Activated naive CD4-positive, alpha-beta T cell treated with anti-CD3 and anti-CD28 coated beads for 36 hours (primary cell): ENCODE data around the gene RASGRP4. TPM values are rescaled to one million over a fixed set of nuclear protein-coding genes. Genes with fewer than 3 reads are reported as not detected.
"Not testable (repeated sequence)": the region's sequence is repeated elsewhere in the genome, so short reads cannot be mapped to it uniquely, and the experiment has no call there.

ENCODE experiments used
- CTCF ChIA-PET: fragments of 350-600 bp; sonication (Branson Sonifier 250); formaldehyde crosslinking; loops from one replicate; lab custom pipeline; 2021; ENCODE audit warnings: antibody characterized with exemption; lab: Charles Lee
- DNase-seq: peaks from one replicate; pipeline ENCODE4 v3.0.0-alpha.2; 2020
- H3K27ac Mint-ChIP-seq: one replicate; pipeline ENCODE4 v1.8.0; 2021; ENCODE audit warnings: mild to moderate bottlenecking, mixed read lengths
- H3K27me3 Mint-ChIP-seq: one replicate; pipeline ENCODE4 v1.8.0; 2021; ENCODE audit warnings: low read depth, mixed read lengths
- H3K36me3 Mint-ChIP-seq: one replicate; pipeline ENCODE4 v1.8.0; 2021; ENCODE audit warnings: low read depth, mixed read lengths
- H3K4me1 Mint-ChIP-seq: one replicate; pipeline ENCODE4 v1.8.0; 2021; ENCODE audit warnings: low read depth, mixed read lengths
- H3K4me3 Mint-ChIP-seq: one replicate; pipeline ENCODE4 v1.8.0; 2021; ENCODE audit warnings: mild to moderate bottlenecking, moderate library complexity, mixed read lengths
- H3K9me3 Mint-ChIP-seq: one replicate; pipeline ENCODE4 v1.8.0; 2021; ENCODE audit warnings: mixed read lengths
- intact Hi-C: fragments of 100-400 bp; cut with micrococcal nuclease; formaldehyde crosslinking; loops from one replicate; pipeline ENCODE4 v1.15.1; 2023
- total RNA-seq, 2 experiments: library from RNA; stranded (reverse); gene quantifications; one replicate each; pipeline ENCODE4 v1.2.3, GENCODE V29; 2021

The RASGRP4 gene
- total RNA-seq, 2 experiments from 2014 or later: 0.30 to 0.41 TPM

DNA sequence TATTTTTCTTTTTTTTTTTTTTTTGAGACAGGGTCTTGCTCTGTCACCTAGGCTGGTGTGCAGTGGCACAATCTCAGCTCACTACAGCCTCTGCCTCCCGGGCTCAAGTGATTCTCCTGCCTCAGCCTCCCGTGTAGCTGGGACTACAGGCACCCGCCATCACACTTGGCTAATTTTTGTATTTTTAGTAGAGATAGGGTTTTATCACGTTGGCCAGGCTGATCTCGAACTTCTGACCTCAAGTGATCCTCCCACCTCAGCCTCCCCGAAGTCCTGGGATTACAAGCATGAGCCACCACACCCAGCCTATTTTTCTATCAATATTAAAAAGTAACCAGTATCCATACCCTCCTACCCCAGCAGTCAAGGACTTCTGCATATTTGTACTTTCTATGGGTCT is 15.6 kb downstream of the RASGRP4 start:
- H3K4me1 Mint-ChIP-seq, CTCF ChIA-PET, DNase-seq, H3K4me3 Mint-ChIP-seq, H3K27ac Mint-ChIP-seq, H3K9me3 Mint-ChIP-seq, intact Hi-C loops, H3K27me3 Mint-ChIP-seq: not testable (repeated sequence)
- peaks cover 11% of the 10 kb centered on the region for H3K36me3 Mint-ChIP-seq

DNA sequence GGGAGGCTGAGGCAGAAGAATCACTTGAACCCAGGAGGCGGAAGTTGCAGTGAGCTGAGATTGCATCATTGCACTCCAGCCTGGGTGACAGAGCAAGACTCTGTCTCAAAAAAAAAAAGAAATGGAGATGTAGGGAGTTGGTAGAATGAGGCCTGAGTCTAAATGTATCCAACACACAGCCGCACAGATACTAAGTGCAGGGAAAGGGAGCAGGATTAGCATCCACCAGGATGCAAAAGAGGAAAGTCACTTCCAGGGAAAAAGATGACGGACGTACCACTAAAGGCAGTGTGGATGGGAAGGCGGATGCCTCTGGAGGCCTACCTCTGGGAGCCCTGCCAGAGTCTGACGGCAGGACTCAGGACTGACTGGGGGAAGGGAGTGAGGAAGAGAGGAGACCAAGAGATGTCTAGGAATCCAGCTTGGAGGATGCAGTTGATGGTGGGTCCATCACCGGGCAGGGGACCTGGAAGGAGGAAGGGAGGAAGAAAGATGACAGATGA is 16.3 kb downstream of the RASGRP4 start:
- Mint-ChIP-seq H3K9me3 (no peaks in the 10 kb centered on the region), H3K27ac (no peak overlapping the region), H3K4me1 (peaks cover 3% of the 10 kb centered on the region), H3K36me3 (peaks cover 15% of the 10 kb centered on the region), H3K4me3 (no peak overlapping the region), H3K27me3 (no peaks in the 10 kb centered on the region)
- intact Hi-C loops: loop anchor here (10.0 kb wide), 1 partner anchor 425 kb away; the partner anchor contains the start of gene ECH1
- CTCF ChIA-PET: no interaction called here
- no peak for DNase-seq

DNA sequence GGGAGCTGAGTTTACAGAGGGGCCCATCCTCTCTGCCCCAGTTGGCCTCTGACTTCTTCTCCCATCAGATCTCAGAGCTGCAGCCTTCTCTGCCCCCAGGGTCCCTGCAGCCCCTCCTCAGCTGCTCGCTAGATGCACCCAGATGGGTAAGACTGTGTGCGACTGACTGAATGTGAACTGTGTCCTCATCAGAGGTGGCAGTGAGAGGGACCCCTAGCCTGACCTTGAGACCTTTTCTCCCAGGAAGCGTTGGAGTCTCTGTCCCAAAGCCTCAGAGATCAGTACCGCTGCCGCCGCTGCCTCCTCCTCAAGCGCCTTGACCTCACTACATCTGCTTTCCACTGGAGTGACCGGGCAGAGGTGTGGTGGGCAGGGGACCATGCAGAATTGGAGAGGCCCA is 20.7 kb downstream of the RASGRP4 start:
- H3K9me3 Mint-ChIP-seq: no peaks in the 10 kb centered on the region
- peaks cover 15% of the 10 kb centered on the region for H3K4me1 Mint-ChIP-seq
- intact Hi-C loops: loop anchor here (10.0 kb wide), 1 partner anchor 430 kb away; the partner anchor contains the start of gene ECH1
- peak overlapping the region; percentile 61 for H3K27ac Mint-ChIP-seq
- CTCF ChIA-PET: interaction anchor here (1.3 kb wide), 1 partner anchor 232 kb away, joined by 4 read pairs; no protein-coding TSS in a partner anchor
- DNase-seq: no peak
- peak overlapping the region; percentile 32 for H3K4me3 Mint-ChIP-seq
- peaks cover 15% of the 10 kb centered on the region for H3K36me3 Mint-ChIP-seq
- H3K27me3 Mint-ChIP-seq: no peaks in the 10 kb centered on the region

DNA sequence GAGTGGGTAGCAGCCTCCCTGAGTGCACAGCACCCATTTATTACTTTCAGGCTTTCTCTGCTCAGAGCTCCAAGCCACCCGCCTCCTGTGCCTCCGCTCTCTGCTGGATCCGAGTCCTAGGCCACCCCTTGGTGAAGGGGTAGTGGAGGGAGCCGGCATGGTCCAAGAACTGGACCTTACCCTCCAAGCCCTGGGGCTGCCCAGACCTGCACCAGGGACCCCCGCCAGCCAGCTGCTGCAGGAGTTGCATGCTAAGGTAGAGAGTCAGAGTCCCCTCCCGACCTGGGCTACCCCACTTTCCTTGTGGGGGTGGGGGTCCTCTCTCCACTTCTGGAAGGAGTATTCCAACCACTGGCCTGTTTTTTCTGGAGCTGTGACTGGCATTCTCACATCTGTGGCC is 21.2 kb downstream of the RASGRP4 start:
- Mint-ChIP-seq H3K36me3 (peaks cover 14% of the 10 kb centered on the region), H3K4me3 (peak overlapping the region; percentile 90), H3K9me3 (no peaks in the 10 kb centered on the region), H3K27ac (no peak overlapping the region), H3K27me3 (no peaks in the 10 kb centered on the region), H3K4me1 (peaks cover 15% of the 10 kb centered on the region)
- CTCF ChIA-PET: interaction anchor here (1.3 kb wide), 1 partner anchor 232 kb away, joined by 4 read pairs; no protein-coding TSS in a partner anchor
- intact Hi-C loops: loop anchor here (10.0 kb wide), 1 partner anchor 430 kb away; the partner anchor contains the start of gene ECH1
- DNase-seq: no peak

DNA sequence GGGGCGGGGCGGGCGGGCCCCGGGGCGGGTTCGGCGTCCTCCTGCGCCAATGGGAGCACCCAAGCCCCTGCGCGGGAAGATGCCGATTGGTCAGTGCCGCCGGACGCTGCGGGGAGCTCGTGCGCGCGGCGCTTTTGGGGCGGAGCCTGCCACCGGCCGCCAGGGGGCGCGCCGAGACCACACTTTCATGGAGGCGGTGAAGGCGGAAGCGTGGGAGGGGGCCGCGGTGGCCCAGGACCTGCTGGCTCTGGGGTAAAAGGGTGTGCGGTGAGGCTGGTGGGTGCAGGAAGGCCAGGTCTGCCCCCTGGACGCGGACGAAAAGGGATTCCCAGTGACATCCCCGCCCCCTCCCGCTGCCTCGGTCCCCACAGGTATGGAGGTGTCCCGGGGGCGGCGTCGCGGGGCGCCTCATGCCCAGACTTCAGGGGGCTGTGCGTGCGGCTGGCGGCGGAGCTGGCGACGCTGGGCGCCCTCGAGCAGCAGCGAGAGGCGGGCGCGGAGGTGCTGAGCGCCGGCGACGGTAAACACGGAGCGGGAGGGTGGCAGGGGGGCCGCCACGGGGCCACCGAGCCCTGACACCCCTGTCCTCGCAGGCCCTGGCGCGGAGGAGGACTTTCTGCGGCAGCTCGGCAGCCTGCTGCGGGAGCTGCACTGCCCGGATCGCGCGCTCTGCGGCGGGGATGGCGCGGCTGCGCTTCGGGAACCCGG is 22.9 kb downstream of the RASGRP4 start, which contains the start of gene FAM98C:
Gene FAM98C, plus strand, starts transcription at position 127 of the 708 bp plus-strand sequence. Its CDS starts 61 bp downstream, at position 188.
- intact Hi-C loops: loop anchor here (1.0 to 10.0 kb wide), 10 partner anchors 24 to 528 kb away; partner anchors contain the start of genes ECH1, MRPS12, PSMD8 and RASGRP4
- peaks cover 11% of the 10 kb centered on the region for H3K36me3 Mint-ChIP-seq
- H3K4me1 Mint-ChIP-seq: peaks cover 15% of the 10 kb centered on the region
- no peaks in the 10 kb centered on the region for H3K27me3 Mint-ChIP-seq
- no peaks in the 10 kb centered on the region for H3K9me3 Mint-ChIP-seq
- H3K4me3 Mint-ChIP-seq: peak within 1 kb of the TSS; percentile 90
- DNase-seq: peak; percentile 98
- CTCF ChIA-PET: interaction anchor here (0.5 to 2.7 kb wide), 40 partner anchors 9 to 640 kb away, joined by 3 to 18 read pairs (median 4); partner anchors contain the start of genes ACTN4, EIF3K, GGN and MAP4K1
- H3K27ac Mint-ChIP-seq: peak within 1 kb of the TSS; percentile 84

DNA sequence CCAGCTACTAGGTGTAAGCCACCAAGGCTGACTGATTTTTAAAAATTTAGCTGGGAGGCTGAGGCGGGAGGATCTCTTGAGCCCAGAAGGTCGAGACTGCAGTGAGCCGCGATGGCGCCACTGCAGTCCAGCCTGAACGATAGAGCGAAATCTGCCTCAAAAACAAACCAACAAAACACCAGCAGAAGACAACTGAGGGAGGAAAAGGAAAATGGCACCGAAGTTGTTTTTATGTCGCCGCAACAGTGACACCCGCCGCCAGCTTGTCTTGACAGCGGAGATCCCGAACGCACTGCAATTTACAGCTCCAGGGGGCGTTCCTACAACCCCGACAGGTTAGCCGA is 23.4 kb downstream of the RASGRP4 start:
- H3K27ac Mint-ChIP-seq: peak overlapping the region; percentile 14

DNA sequence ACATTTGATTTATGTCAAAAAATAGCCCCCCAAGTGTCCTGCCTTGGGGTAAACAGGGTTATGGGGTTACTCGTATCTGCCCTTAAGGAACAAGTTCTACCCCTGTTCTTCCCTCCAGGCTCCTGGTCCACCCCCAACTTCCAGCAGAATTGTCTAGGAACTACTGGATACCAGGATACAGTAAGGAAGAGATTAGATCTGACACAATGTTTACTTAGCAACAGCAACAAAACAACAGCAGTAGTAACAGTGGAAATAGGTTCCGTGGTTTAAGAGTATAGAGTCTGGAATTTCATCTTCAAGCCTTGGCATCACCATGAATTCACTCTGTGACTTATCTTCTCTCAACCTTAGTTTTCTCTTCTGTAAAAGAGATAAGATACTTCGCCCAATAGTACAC is 24.9 kb downstream of the RASGRP4 start:
- Mint-ChIP-seq H3K9me3 (no peaks in the 10 kb centered on the region), H3K4me1 (peaks cover 20% of the 10 kb centered on the region), H3K27me3 (no peaks in the 10 kb centered on the region), H3K4me3 (no peak overlapping the region), H3K36me3 (peaks cover 5% of the 10 kb centered on the region), H3K27ac (no peak overlapping the region)
- CTCF ChIA-PET: no interaction called here
- intact Hi-C loops: loop anchor here (10.0 kb wide), 1 partner anchor 434 kb away; the partner anchor contains the start of gene ECH1
- no peak for DNase-seq

More for the DNA sequence above, 23.4 kb downstream of the RASGRP4 start:
- Mint-ChIP-seq H3K27me3 (no peaks in the 10 kb centered on the region), H3K4me3 (peak overlapping the region; percentile 90), H3K36me3 (peaks cover 11% of the 10 kb centered on the region), H3K4me1 (peaks cover 15% of the 10 kb centered on the region), H3K9me3 (no peaks in the 10 kb centered on the region)
- CTCF ChIA-PET: interaction anchor here (0.5 to 2.7 kb wide), 38 partner anchors 8 to 641 kb away, joined by 3 to 18 read pairs (median 4); partner anchors contain the start of genes ACTN4, EIF3K, GGN and MAP4K1
- intact Hi-C loops: loop anchor here (1.0 to 10.0 kb wide), 7 partner anchors 24 to 528 kb away; partner anchors contain the start of genes ECH1, MRPS12, RASGRP4 and SARS2
- DNase-seq: no peak

DNA sequence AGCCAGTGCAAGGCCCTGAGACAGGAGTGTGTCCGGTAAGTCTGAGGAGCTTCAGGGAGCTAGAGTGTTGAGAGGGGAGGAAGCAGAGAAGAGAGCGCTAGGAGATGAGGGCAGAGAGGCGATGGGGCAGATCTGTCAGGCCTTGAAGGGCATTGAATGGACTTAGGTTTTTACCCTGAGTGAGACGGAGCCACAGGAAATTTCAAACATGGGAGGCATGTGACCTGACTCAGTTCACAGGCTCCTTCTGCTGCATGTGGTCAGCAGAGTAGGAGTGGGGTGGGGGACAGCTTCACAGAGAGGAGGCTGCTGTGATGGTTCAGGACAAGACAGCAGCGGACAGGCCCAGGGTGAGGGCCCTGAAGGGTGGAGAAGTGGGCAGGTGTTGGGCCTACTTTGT is 25.7 kb downstream of the RASGRP4 start:
- H3K27me3 Mint-ChIP-seq: no peaks in the 10 kb centered on the region
- H3K27ac Mint-ChIP-seq: no peak overlapping the region
- CTCF ChIA-PET: interaction anchor here (1.2 kb wide), 1 partner anchor 234 kb away, joined by 3 read pairs; no protein-coding TSS in a partner anchor
- H3K4me3 Mint-ChIP-seq: no peak overlapping the region
- H3K36me3 Mint-ChIP-seq: peaks cover 3% of the 10 kb centered on the region
- intact Hi-C loops: loop anchor here (10.0 kb wide), 1 partner anchor 434 kb away; the partner anchor contains the start of gene ECH1
- H3K4me1 Mint-ChIP-seq: peaks cover 20% of the 10 kb centered on the region
- no peak for DNase-seq
- no peaks in the 10 kb centered on the region for H3K9me3 Mint-ChIP-seq

DNA sequence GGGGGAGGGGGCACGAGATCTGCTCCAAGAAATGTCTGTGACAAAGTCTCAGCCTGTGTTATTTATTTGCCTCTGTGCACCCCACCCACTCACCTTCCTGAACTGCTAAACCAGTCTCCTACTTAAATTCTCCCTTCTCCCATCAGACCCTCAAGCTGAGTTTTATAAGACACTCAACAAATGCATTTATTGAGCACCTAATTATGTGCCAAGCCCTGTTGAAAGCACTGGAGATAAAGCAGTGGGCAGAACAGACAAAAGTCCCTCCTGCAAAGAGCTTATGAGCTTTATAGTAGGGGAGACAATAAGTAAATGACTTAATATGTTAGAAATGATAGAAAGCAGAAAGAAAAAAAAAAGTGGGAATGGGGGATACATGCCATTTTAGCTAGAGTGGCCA is 26.5 kb downstream of the RASGRP4 start:
- H3K36me3 Mint-ChIP-seq: no peaks in the 10 kb centered on the region
- peaks cover 18% of the 10 kb centered on the region for H3K4me1 Mint-ChIP-seq
- CTCF ChIA-PET: interaction anchor here (0.7 to 1.2 kb wide), 2 partner anchors 173 to 235 kb away, joined by 3 read pairs; no protein-coding TSS in a partner anchor
- H3K27me3 Mint-ChIP-seq: no peaks in the 10 kb centered on the region
- no peak for DNase-seq
- H3K9me3 Mint-ChIP-seq: no peaks in the 10 kb centered on the region
- intact Hi-C loops: loop anchor here (10.0 kb wide), 1 partner anchor 175 kb away; the partner anchor contains the start of gene DPF1
- no peak overlapping the region for H3K27ac Mint-ChIP-seq
- H3K4me3 Mint-ChIP-seq: no peak overlapping the region

DNA sequence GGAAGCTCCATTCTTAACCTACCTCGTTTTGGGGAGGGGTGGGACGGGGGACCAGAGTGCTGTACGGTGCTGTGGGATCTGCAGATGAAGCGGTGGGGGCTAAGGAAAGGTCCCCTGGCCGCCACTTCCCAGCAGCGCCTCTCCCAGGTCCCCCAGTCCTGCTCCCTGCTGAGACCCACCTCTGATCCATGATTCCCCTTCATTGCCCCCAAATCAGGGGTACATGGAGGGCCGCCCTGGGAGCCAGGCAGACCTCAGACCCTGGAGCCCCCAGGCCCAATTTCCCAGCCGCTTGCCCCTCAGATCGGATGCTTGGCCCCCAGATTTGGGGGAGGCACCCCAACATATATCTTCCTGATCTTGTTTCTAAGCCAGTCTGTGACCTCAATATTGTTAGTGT is 26.9 kb downstream of the RASGRP4 start:
- Mint-ChIP-seq H3K4me3 (no peak overlapping the region), H3K4me1 (peaks cover 16% of the 10 kb centered on the region), H3K27ac (no peak overlapping the region), H3K27me3 (no peaks in the 10 kb centered on the region), H3K36me3 (no peaks in the 10 kb centered on the region), H3K9me3 (no peaks in the 10 kb centered on the region)
- intact Hi-C loops: loop anchor here (10.0 kb wide), 1 partner anchor 174 kb away; the partner anchor contains the start of gene DPF1
- CTCF ChIA-PET: interaction anchor here (1.2 kb wide), 1 partner anchor 235 kb away, joined by 3 read pairs; no protein-coding TSS in a partner anchor
- DNase-seq: no peak

DNA sequence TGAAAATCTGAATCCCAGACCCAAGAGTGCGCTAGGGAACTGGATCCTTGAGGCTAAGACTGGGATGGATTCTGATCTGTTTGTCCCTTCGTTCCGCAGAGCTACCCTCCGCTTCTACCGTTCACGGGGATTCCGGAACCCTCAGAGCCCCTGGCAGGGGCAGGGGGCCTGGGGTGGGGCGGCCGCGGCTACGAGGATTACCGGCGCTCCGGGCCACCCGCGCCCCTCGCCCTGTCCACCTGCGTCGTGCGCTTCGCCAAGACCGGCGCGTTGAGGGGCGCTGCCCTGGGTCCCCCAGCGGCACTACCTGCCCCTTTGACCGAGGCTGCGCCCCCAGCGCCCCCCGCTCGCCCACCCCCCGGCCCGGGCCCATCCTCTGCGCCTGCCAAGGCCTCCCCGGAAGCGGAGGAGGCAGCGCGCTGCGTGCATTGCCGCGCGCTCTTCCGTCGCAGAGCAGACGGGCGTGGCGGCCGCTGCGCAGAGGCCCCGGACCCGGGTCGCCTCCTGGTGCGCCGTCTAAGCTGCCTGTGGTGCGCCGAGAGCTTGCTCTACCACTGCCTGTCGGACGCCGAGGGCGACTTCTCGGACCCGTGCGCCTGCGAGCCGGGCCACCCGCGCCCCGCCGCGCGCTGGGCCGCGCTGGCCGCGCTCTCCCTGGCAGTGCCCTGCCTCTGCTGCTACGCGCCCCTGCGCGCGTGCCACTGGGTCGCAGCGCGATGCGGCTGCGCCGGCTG is 30.5 kb downstream of the RASGRP4 start:
- Mint-ChIP-seq H3K4me1 (peaks cover 9% of the 10 kb centered on the region), H3K27me3 (peaks cover 2% of the 10 kb centered on the region), H3K27ac (no peak overlapping the region), H3K4me3 (peak overlapping the region; percentile 62), H3K9me3 (no peaks in the 10 kb centered on the region), H3K36me3 (no peaks in the 10 kb centered on the region)
- CTCF ChIA-PET: interaction anchor here (1.2 to 1.9 kb wide), 3 partner anchors 8 to 152 kb away, joined by 3 to 6 read pairs (median 5); partner anchors contain the start of genes FAM98C and PSMD8
- DNase-seq: peak; percentile 49
- intact Hi-C loops: loop anchor here (1.0 to 10.0 kb wide), 2 partner anchors 8 to 171 kb away; partner anchors contain the start of gene DPF1
